ENCODE results near the gene TYMS. TPM values are rescaled to one million over a fixed set of nuclear protein-coding genes. Genes with fewer than 3 reads are reported as not detected.

The TYMS gene
- total and polyA plus RNA-seq, 2 donors (not counting 3 experiments of a cell fraction or from before 2014, with no cell fraction given), result 136 to 200 TPM

DNA sequence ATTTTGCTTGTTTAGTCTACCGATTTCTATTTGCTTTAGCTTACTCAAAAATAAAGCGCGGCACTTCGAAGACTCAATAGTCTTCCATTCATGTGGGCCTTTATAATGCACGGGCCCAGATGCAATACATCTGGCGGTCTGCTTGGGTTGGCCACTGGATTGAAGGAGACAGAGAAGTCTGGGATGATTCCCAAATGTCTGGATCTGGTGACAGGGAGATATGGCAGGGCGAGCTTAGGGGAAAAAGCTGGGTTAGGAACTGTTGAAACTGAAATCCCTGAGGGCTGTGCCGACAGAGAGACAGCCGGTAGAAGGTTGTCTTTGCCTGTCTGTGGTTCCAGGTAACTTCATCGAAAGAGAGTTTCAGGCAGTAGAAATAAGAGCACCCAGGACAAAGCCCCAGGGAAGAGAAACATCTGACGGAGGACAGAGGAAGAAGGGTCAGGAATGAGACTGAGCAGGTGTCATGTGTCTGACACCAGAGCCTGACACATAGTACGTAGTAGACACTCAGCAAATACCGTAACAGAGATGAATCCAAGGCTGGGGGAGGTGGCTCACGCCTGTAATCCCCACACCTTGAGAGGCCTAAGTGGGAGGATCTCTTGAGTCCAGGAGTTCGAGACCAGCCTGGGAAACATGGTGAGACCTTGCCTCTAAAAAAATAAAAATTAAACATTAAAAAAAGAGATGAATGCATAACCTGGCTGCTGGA is 47.1 kb upstream of the TYMS start:
- peaks cover 0 to 2% of the 10 kb centered on the region in 2 experiments for H3K27me3 ChIP-seq (ENCODE audit: control insufficient read depth in 2 of 2, insufficient read depth in 2 of 2, low read length in 2 of 2)
- POLR2A ChIA-PET, result no interaction called here
- no peaks in the 10 kb centered on the region for H4K20me1 ChIP-seq (replicated peaks; ENCODE audit: control insufficient read depth, extremely low read depth, insufficient read depth, low read length)

More for the DNA sequence above, 47.1 kb upstream of the TYMS start:
- Histone ChIP-seq H3K4me1 (ENCODE audit: control insufficient read depth, extremely low read depth, insufficient read depth, low read length) (no peaks in the 10 kb centered on the region), H3K79me2 (ENCODE audit: control insufficient read depth, insufficient read depth, low read length) (no peaks in the 10 kb centered on the region), H3K27ac (ENCODE audit: insufficient read depth, low read depth, low read length) (no peak overlapping the region), H3K9ac (replicated peaks; ENCODE audit: extremely low read depth, insufficient read depth, low read length) (no peak overlapping the region), H3K36me3 (ENCODE audit: control insufficient read depth in 2 of 2, extremely low read depth in 1 of 2, insufficient read depth in 2 of 2, low read length in 2 of 2) (no peaks in the 10 kb centered on the region), H3K4me2 (ENCODE audit: insufficient read depth, low read length) (no peak overlapping the region), H2AFZ (ENCODE audit: low read depth, low read length) (no peak overlapping the region), H3K9me1 (replicated peaks; ENCODE audit: control insufficient read depth, extremely low read depth, insufficient read depth, low read length) (no peaks in the 10 kb centered on the region), H3K9me3 (replicated peaks; ENCODE audit: control insufficient read depth, insufficient read depth, low read length) (no peaks in the 10 kb centered on the region), H3K4me3 (replicated peaks in 1 of 3; ENCODE audit: insufficient read depth in 1 of 3, low read depth in 1 of 3, low read length in 3 of 3) (no peak overlapping the region)
- no TSS peak for BruUV-seq (replicated peaks)
- no peak for TF ChIP-seq MYC (IDR thresholded peaks at IDR 0.05; ENCODE audit: low read depth, low read length)
- TF ChIP-seq, protein P1, sequence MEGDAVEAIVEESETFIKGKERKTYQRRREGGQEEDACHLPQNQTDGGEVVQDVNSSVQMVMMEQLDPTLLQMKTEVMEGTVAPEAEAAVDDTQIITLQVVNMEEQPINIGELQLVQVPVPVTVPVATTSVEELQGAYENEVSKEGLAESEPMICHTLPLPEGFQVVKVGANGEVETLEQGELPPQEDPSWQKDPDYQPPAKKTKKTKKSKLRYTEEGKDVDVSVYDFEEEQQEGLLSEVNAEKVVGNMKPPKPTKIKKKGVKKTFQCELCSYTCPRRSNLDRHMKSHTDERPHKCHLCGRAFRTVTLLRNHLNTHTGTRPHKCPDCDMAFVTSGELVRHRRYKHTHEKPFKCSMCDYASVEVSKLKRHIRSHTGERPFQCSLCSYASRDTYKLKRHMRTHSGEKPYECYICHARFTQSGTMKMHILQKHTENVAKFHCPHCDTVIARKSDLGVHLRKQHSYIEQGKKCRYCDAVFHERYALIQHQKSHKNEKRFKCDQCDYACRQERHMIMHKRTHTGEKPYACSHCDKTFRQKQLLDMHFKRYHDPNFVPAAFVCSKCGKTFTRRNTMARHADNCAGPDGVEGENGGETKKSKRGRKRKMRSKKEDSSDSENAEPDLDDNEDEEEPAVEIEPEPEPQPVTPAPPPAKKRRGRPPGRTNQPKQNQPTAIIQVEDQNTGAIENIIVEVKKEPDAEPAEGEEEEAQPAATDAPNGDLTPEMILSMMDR (IDR thresholded peaks at IDR 0.05; ENCODE audit: extremely low read depth in 1 of 2, insufficient read depth in 1 of 2, low read depth in 1 of 2, low read length in 2 of 2), result no peak
- TF ChIP-seq FOS (IDR thresholded peaks at IDR 0.05; ENCODE audit: borderline replicate concordance, insufficient read depth, low read length), result no peak
- no peak for TF ChIP-seq POLR2AphosphoS5 (IDR thresholded peaks at IDR 0.05; ENCODE audit: insufficient read depth, low read depth, low read length)
- TF ChIP-seq EZH2 (IDR thresholded peaks at IDR 0.05; ENCODE audit: borderline replicate concordance, low read depth, low read length, severe bottlenecking), result no peak
- TF ChIP-seq POLR2A (IDR thresholded peaks at IDR 0.05; ENCODE audit: low read depth, low read length), result no peak
- no peak for TF ChIP-seq JUN (IDR thresholded peaks at IDR 0.05; ENCODE audit: borderline replicate concordance, insufficient read depth, insufficient read length, low read depth)
- TF ChIP-seq, protein P2, sequence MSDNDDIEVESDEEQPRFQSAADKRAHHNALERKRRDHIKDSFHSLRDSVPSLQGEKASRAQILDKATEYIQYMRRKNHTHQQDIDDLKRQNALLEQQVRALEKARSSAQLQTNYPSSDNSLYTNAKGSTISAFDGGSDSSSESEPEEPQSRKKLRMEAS (IDR thresholded peaks at IDR 0.05; ENCODE audit: insufficient read depth, insufficient read length), result no peak
- no peak for TF ChIP-seq GATA2 (IDR thresholded peaks at IDR 0.05; ENCODE audit: insufficient read depth, insufficient read length, low read depth, low read length)
- CTCF ChIA-PET, result interaction anchor here (1.0 to 1.8 kb wide), 3 partner anchors 14 to 229 kb away, joined by 3 to 6 read pairs (median 3); no protein-coding TSS in a partner anchor
- dilution Hi-C loops (cut with MboI; ENCODE audit: extremely low pct_ligation_motif_present, low sequenced_read_pairs), result no loop called here
- FAIRE-seq (no peak), DNase-seq (ENCODE audit: low read depth, low spot score) (no peak)
- intact Hi-C loops (cut with micrococcal nuclease), result loop anchor here (5.0 kb wide), 1 partner anchor 133 kb away; no protein-coding TSS in a partner anchor
